GM23248 (cell line): ENCODE data around the gene PLVAP. TPM values are rescaled to one million over a fixed set of nuclear protein-coding genes. Genes with fewer than 3 reads are reported as not detected.

Experiments
- DNase-seq: peaks from one replicate; pipeline ENCODE4 v3.0.0-alpha.2; 2015
- H2AFZ ChIP-seq: fragments of 200-600 bp; sonication (generic); 2 replicates; pipeline ENCODE4 v1.6.1; 2016; ENCODE audit warnings: antibody characterized with exemption
- H3F3A ChIP-seq: fragments of 200-600 bp; sonication (generic); 2 replicates; pipeline ENCODE4 v1.6.1; 2016; ENCODE audit warnings: mild to moderate bottlenecking, antibody characterized with exemption, mixed run types; ENCODE audit not compliant: insufficient read depth
- H3K27ac ChIP-seq: fragments of 200-600 bp; sonication (generic); 2 replicates; pipeline ENCODE4 v1.5.1; 2016; ENCODE audit warnings: mild to moderate bottlenecking
- H3K27me3 ChIP-seq: fragments of 200-600 bp; sonication (generic); replicated peaks from 2 replicates; pipeline ENCODE4 v1.6.1; 2016; ENCODE audit warnings: mild to moderate bottlenecking; ENCODE audit not compliant: insufficient read depth
- H3K36me3 ChIP-seq: fragments of 200-600 bp; sonication (generic); 2 replicates; pipeline ENCODE4 v1.6.1; 2016; ENCODE audit warnings: low read depth, mild to moderate bottlenecking
- H3K4me1 ChIP-seq: fragments of 200-600 bp; sonication (generic); 2 replicates; pipeline ENCODE4 v1.6.1; 2016; ENCODE audit warnings: mild to moderate bottlenecking; ENCODE audit not compliant: insufficient read depth
- H3K4me2 ChIP-seq: fragments of 200-600 bp; sonication (generic); one replicate; pipeline ENCODE4 v1.6.1; 2016; ENCODE audit warnings: mild to moderate bottlenecking; ENCODE audit not compliant: unreplicated experiment
- H3K4me3 ChIP-seq: fragments of 200-600 bp; sonication (generic); 2 replicates; pipeline ENCODE4 v1.5.1; 2016; ENCODE audit warnings: mild to moderate bottlenecking
- H3K79me2 ChIP-seq: fragments of 200-600 bp; sonication (generic); 2 replicates; pipeline ENCODE4 v1.6.1; 2016; ENCODE audit warnings: mild to moderate bottlenecking; ENCODE audit not compliant: insufficient read depth
- H3K9ac ChIP-seq: fragments of 200-600 bp; sonication (generic); 2 replicates; pipeline ENCODE4 v1.6.1; 2016; ENCODE audit warnings: mild to moderate bottlenecking
- H3K9me2 ChIP-seq: fragments of 200-600 bp; sonication (generic); 2 replicates; pipeline ENCODE4 v1.6.1; 2016; ENCODE audit warnings: mixed run types, mild to moderate bottlenecking, moderate library complexity; ENCODE audit not compliant: insufficient read depth
- H3K9me3 ChIP-seq: fragments of 200-600 bp; sonication (generic); one replicate; pipeline ENCODE4 v1.6.1; 2017; ENCODE audit warnings: low read depth
- H4K20me1 ChIP-seq: fragments of 200-600 bp; sonication (generic); 2 replicates; pipeline ENCODE4 v1.6.0; 2016; ENCODE audit not compliant: insufficient read depth
- EZH2 ChIP-seq: fragments of 200-600 bp; sonication (generic); IDR thresholded peaks from 2 replicates; pipeline ENCODE4 v1.6.1; 2018; ENCODE audit warnings: antibody characterized with exemption, mild to moderate bottlenecking; ENCODE audit not compliant: insufficient read depth, poor library complexity, severe bottlenecking
- EZH2phosphoT487 ChIP-seq: fragments of 200-600 bp; sonication (generic); IDR thresholded peaks from 2 replicates; pipeline ENCODE4 v1.6.1; 2018; ENCODE audit warnings: antibody characterized with exemption, moderate library complexity, mild to moderate bottlenecking, low read depth; ENCODE audit not compliant: insufficient read depth
- WGBS, 2 experiments: methylation state at CpG; one replicate each; pipeline ENCODE4 v1.1.6; 2015 to 2017; ENCODE audit warnings: low lambda C conversion rate in 2 of 2, low coverage in 1 of 2; ENCODE audit errors: missing lambda C conversion rate in 2 of 2; 5-methylcytosine and 5-hydroxymethylcytosine counted together
- in situ Hi-C: fragments of 300-500 bp; cut with MboI; formaldehyde crosslinking; loops from 2 replicates; pipeline ENCODE4 v1.15.0; 2020
- polyA plus RNA-seq: library from polyadenylated mRNA; unstranded; fragments of >200 nt; fragmentation: Nextera tagmentation; extraction: Ambion mirVana; gene quantifications from 2 replicates; pipeline ENCODE4 v1.2.1, GENCODE V29; 2016
- total RNA-seq: library from RNA; depleted of rRNA; stranded (reverse); fragments of >200 nt; shearing (Covaris generic); gene quantifications from 2 replicates; pipeline ENCODE4 v1.2.3, GENCODE V29; 2014

PLVAP gene
- total and polyA plus RNA-seq, 2 experiments from 2014 or later: not detected

DNA sequence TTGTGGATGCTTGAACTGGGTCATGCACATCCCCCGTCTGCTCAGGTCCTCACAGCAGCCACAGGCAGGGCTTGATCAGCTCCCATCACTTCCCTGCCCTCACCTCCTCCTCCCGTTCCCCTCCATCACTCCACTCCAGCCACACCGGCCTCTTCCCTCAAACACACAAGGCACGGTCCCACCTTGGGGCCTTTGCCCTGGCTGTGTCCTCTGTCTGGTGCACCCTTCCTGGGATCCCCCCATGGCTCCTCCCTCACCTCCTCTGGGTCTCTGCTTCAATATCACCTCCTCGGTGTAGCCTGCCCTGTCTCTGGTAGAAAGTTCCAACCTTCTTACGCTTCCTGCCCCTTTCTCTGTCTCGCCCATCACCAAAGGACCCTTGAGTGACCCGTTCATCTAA is 23.8 kb downstream of the PLVAP start:
- no peaks in the 10 kb centered on the region for H3K4me1 ChIP-seq
- 43 to 45% methylated on average over 8 of the region's 8 CpGs for WGBS, 2 experiments
- no peak overlapping the region for H3K27ac ChIP-seq
- no peaks in the 10 kb centered on the region for H3K9me2 ChIP-seq
- DNase-seq: no peak
- H3K36me3 ChIP-seq: no peaks in the 10 kb centered on the region
- no peak for TF ChIP-seq EZH2
- no peak for TF ChIP-seq EZH2phosphoT487
- in situ Hi-C loops: no loop called here
- H3K4me2 ChIP-seq: no peak overlapping the region
- H2AFZ ChIP-seq: no peak overlapping the region
- no peaks in the 10 kb centered on the region for H3K79me2 ChIP-seq
- no peaks in the 10 kb centered on the region for H3K9me3 ChIP-seq
- H3K9ac ChIP-seq: no peak overlapping the region
- H3K27me3 ChIP-seq: no peaks in the 10 kb centered on the region; the same call in 1 of the 2 replicates
- H3K4me3 ChIP-seq: no peak overlapping the region
- H4K20me1 ChIP-seq: no peaks in the 10 kb centered on the region
- no peaks in the 10 kb centered on the region for H3F3A ChIP-seq

- Histone ChIP-seq H3K27ac (no peak overlapping the region), H4K20me1 (no peaks in the 10 kb centered on the region), H3K4me3 (no peak overlapping the region), H3K27me3 (no peaks in the 10 kb centered on the region; the same call in 1 of the 2 replicates), H3K4me2 (no peak overlapping the region), H3K9ac (no peak overlapping the region), H2AFZ (no peak overlapping the region), H3K4me1 (no peaks in the 10 kb centered on the region), H3K79me2 (no peaks in the 10 kb centered on the region), H3K9me2 (no peaks in the 10 kb centered on the region), H3K9me3 (no peaks in the 10 kb centered on the region), H3K36me3 (no peaks in the 10 kb centered on the region), H3F3A (no peaks in the 10 kb centered on the region)
- no peak for DNase-seq
- TF ChIP-seq EZH2phosphoT487: no peak
- no peak for TF ChIP-seq EZH2
- in situ Hi-C loops: no loop called here
- WGBS, 2 experiments: 39 to 45% methylated on average over 5 to 14 of the region's 14 CpGs
Observed at GRCh38 chr19:17352608-17353280, 24.4 kb downstream of the PLVAP start.

DNA sequence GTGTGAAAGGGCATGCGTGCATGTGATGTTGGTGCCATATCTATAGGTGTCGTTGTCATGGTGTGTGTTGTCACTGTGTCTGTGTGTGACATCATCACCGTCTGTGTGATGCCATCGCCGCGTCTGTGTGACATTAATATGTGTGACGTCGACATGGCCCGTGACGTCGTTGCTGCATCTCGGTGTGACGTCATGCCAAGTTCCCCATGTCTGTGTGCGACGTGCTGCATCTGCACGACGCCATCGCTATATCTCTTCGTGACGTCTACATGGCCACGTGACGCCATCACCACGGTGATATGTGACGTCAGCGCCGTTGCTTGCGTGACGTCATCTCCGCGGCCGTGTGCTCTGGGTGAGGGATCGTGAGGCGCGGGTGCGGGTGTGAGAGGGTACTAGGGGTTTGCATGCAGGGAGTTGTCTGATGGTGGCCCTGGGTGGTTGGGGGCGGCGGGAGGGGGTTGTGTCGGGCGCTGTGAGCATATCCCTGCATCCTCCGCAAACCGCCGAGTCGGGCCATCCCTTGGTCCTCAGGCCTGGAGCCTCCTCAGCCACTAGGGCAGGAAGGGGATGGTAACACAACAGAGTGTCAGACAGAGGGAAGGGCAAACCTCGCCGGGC is 25.2 kb downstream of the PLVAP start:
- TF ChIP-seq EZH2phosphoT487 (no peak), EZH2 (no peak)
- in situ Hi-C loops: no loop called here
- H3K27ac ChIP-seq: no peak overlapping the region
- H3K9me3 ChIP-seq: no peaks in the 10 kb centered on the region
- no peak for DNase-seq
- H3K36me3 ChIP-seq: no peaks in the 10 kb centered on the region
- H3K4me2 ChIP-seq: no peak overlapping the region
- H3K9me2 ChIP-seq: no peaks in the 10 kb centered on the region
- 88 to 91% methylated on average over 35 to 45 of the region's 45 CpGs for WGBS, 2 experiments
- no peaks in the 10 kb centered on the region for H3F3A ChIP-seq
- H4K20me1 ChIP-seq: no peaks in the 10 kb centered on the region
- H3K79me2 ChIP-seq: no peaks in the 10 kb centered on the region
- H3K4me3 ChIP-seq: no peak overlapping the region
- no peaks in the 10 kb centered on the region for H3K4me1 ChIP-seq
- no peaks in the 10 kb centered on the region; the same call in 1 of the 2 replicates for H3K27me3 ChIP-seq
- H2AFZ ChIP-seq: no peak overlapping the region
- H3K9ac ChIP-seq: no peak overlapping the region

GRCh38 chr19:17348700-17349099 is 28.4 kb downstream of the PLVAP start:
- DNase-seq: peak; percentile 55
- WGBS, 2 experiments: 3 to 4% methylated on average over 12 of the region's 12 CpGs

More at GRCh38 chr19:17348700-17349099, 28.4 kb downstream of the PLVAP start:
- no peaks in the 10 kb centered on the region for H4K20me1 ChIP-seq
- H3K27me3 ChIP-seq: no peaks in the 10 kb centered on the region; the same call in 1 of the 2 replicates
- H3K9me3 ChIP-seq: no peaks in the 10 kb centered on the region
- H3K27ac ChIP-seq: no peak overlapping the region
- no peaks in the 10 kb centered on the region for H3K79me2 ChIP-seq
- no peaks in the 10 kb centered on the region for H3K36me3 ChIP-seq
- H2AFZ ChIP-seq: peak overlapping the region; percentile 83
- H3K4me1 ChIP-seq: no peaks in the 10 kb centered on the region
- H3K4me3 ChIP-seq: peak overlapping the region; percentile 38
- H3K4me2 ChIP-seq: no peak overlapping the region
- H3K9me2 ChIP-seq: no peaks in the 10 kb centered on the region
- peak overlapping the region; percentile 51; the same call in 1 of the 2 replicates for H3K9ac ChIP-seq
- no peaks in the 10 kb centered on the region for H3F3A ChIP-seq
- in situ Hi-C loops: loop anchor here (5.0 kb wide), 1 partner anchor 34 kb away; no protein-coding TSS in a partner anchor
- TF ChIP-seq EZH2 (no peak), EZH2phosphoT487 (no peak)
